Uterus (tissue), 4 donors: ENCODE results near the gene ZNF226. TPM values are rescaled to one million over a fixed set of nuclear protein-coding genes. Genes with fewer than 3 reads are reported as not detected.
"Not testable (repeated sequence)": the region's sequence is repeated elsewhere in the genome, so short reads cannot be mapped to it uniquely, and the experiment has no call there.

Experiments
- DNase-seq, 2 donors: peaks; one replicate each; pipeline ENCODE4 v3.0.0-alpha.2; 2019 to 2020
- H3K27ac ChIP-seq, 2 donors: fragments of 200-600 bp; sonication (generic); 1 replicate in 1 of 2; 2 replicates in 1 of 2; pipeline ENCODE4 v1.5.1; 2016 to 2018
- H3K27me3 ChIP-seq, 2 donors: fragments of 200-600 bp; sonication (generic); one replicate each; pipeline ENCODE4 v1.5.1; 2018 to 2019; ENCODE audit warnings: control low read depth in 1 of 2
- H3K36me3 ChIP-seq, 2 donors: fragments of 200-600 bp; sonication (generic); one replicate each; pipeline ENCODE4 v1.5.1; 2019; ENCODE audit warnings: control low read depth in 1 of 2
- H3K4me1 ChIP-seq, 2 donors: fragments of 200-600 bp; sonication (generic); one replicate each; pipeline ENCODE4 v1.5.1; 2018 to 2019; ENCODE audit warnings: control low read depth in 1 of 2
- H3K4me3 ChIP-seq, 2 donors: fragments of 200-600 bp; sonication (generic); 1 replicate in 1 of 2; 2 replicates in 1 of 2; pipeline ENCODE4 v1.5.1; 2018 to 2019; ENCODE audit warnings: mild to moderate bottlenecking in 1 of 2
- H3K9me3 ChIP-seq, 2 donors: fragments of 200-600 bp; sonication (generic); one replicate each; pipeline ENCODE4 v1.5.1; 2019; ENCODE audit warnings: control low read depth in 1 of 2
- CTCF ChIP-seq, 4 experiments: fragments of 200-600 bp in 2 of 4; fragments of 450-650 bp in 2 of 4; sonication (generic) in 2 of 4; IDR thresholded peaks; one replicate each; pipeline ENCODE4 v1.5.1; 2016 to 2019; ENCODE audit warnings: antibody characterized with exemption in 4 of 4, mild to moderate bottlenecking in 2 of 4, moderate library complexity in 1 of 4
- POLR2A ChIP-seq, 2 donors: fragments of 450-650 bp; IDR thresholded peaks; one replicate each; pipeline ENCODE4 v1.6.1; 2016; ENCODE audit warnings: antibody characterized with exemption in 2 of 2, mild to moderate bottlenecking in 1 of 2, moderate library complexity in 1 of 2
- intact Hi-C: fragments of 100-400 bp; cut with DNase I; formaldehyde crosslinking; loops from one replicate; pipeline ENCODE4 v1.15.1; 2023; ENCODE audit warnings: low total_unique reads
- total RNA-seq, 4 donors: library from RNA; depleted of rRNA in 3 of 4; stranded (reverse); fragments of >200 nt in 3 of 4; gene quantifications; one replicate each; pipeline versions ENCODE4 v1.1.0 to v1.2.4, GENCODE V29; 2014 to 2023
- donor health status: DM: yes; HTN: yes; CAD: no.

The ZNF226 gene
- total RNA-seq, 4 donors from 2014 or later: 6.8 to 46.3 (median 21.4) TPM

GRCh38 chr19:44207126-44207803 lies 42.4 kb downstream of the ZNF226 start:
- TF ChIP-seq POLR2A (IDR thresholded peaks at IDR 0.05): no peak
- no peak for TF ChIP-seq CTCF (IDR thresholded peaks at IDR 0.05)
- peak overlapping the region; percentile 56 to 74 for H3K4me3 ChIP-seq
- no peaks in the 10 kb centered on the region for H3K27me3 ChIP-seq
- intact Hi-C loops: no loop called here
- no peaks in the 10 kb centered on the region for H3K4me1 ChIP-seq
- H3K27ac ChIP-seq: peak overlapping the region; percentile 79 to 94
- H3K9me3 ChIP-seq: peaks cover 0 to 6% of the 10 kb centered on the region in 2 donors
- DNase-seq: peak; percentile 83 to 85
- H3K36me3 ChIP-seq: no peaks in the 10 kb centered on the region

GRCh38 chr19:44212250-44212865 lies 47.5 kb downstream of the ZNF226 start, which contains the start of gene ZNF227:
Gene ZNF227 (plus strand): TSS chr19:44212532. CDS start chr19:44217793, 5,261 bp downstream.
- Histone ChIP-seq H3K4me1 (no peaks in the 10 kb centered on the region), H3K27me3 (no peaks in the 10 kb centered on the region), H3K9me3 (no peaks in the 10 kb centered on the region), H3K27ac (peak within 1 kb of the TSS; percentile 85 to 87), H3K36me3 (no peaks in the 10 kb centered on the region), H3K4me3 (peak within 1 kb of the TSS; percentile 74 to 79)
- TF ChIP-seq POLR2A (IDR thresholded peaks at IDR 0.05) (peak in 1 of 2 donors; percentile 37), CTCF (IDR thresholded peaks at IDR 0.05) (peak in 1 of 4 experiments; percentile 18)
- intact Hi-C loops: no loop called here
- DNase-seq: peak; percentile 91 to 93

GRCh38 chr19:44212866-44213346 lies 48.0 kb downstream of the ZNF226 start:
- intact Hi-C loops: no loop called here
- Histone ChIP-seq H3K36me3 (no peaks in the 10 kb centered on the region), H3K27me3 (no peaks in the 10 kb centered on the region), H3K9me3 (peaks cover 0 to under 1% of the 10 kb centered on the region in 2 donors), H3K27ac (peak overlapping the region; percentile 85 to 87), H3K4me1 (no peaks in the 10 kb centered on the region), H3K4me3 (peak overlapping the region; percentile 74 to 79)
- no peak for DNase-seq
- no peak for TF ChIP-seq POLR2A (IDR thresholded peaks at IDR 0.05)
- TF ChIP-seq CTCF (IDR thresholded peaks at IDR 0.05): no peak

- H3K27ac ChIP-seq, DNase-seq, H3K27me3 ChIP-seq, H3K36me3 ChIP-seq, intact Hi-C loops, H3K4me1 ChIP-seq, H3K4me3 ChIP-seq: not testable (repeated sequence)
- peaks cover 0 to 19% of the 10 kb centered on the region in 2 donors for H3K9me3 ChIP-seq
Measured at GRCh38 chr19:44219926-44220325, 55.0 kb downstream of the ZNF226 start.

GRCh38 chr19:44220761-44221160 lies 55.9 kb downstream of the ZNF226 start:
- H3K36me3 ChIP-seq, H3K4me3 ChIP-seq, H3K4me1 ChIP-seq, DNase-seq, H3K27me3 ChIP-seq, intact Hi-C loops, H3K27ac ChIP-seq: not testable (repeated sequence)
- peaks cover 0 to 22% of the 10 kb centered on the region in 2 donors for H3K9me3 ChIP-seq

GRCh38 chr19:44221291-44221690 lies 56.4 kb downstream of the ZNF226 start:
- H3K36me3 ChIP-seq, H3K4me1 ChIP-seq, DNase-seq, intact Hi-C loops, H3K4me3 ChIP-seq, H3K27me3 ChIP-seq, H3K27ac ChIP-seq: not testable (repeated sequence)
- peaks cover 0 to 27% of the 10 kb centered on the region in 2 donors for H3K9me3 ChIP-seq

Other genes starting within 250 kb of the ZNF226 start
- gene ZNF45, start 229.8 kb upstream of the ZNF226 start, total RNA-seq: 10 to 100 TPM in 3 of 4 donors, 1 to 10 TPM in 1; 9.4 to 33.0 (median 14.6) TPM
- 10 to 100 TPM in 1 of 4 donors, 1 to 10 TPM in 1, under 1 TPM in 1, not detected in 1; 0.77 to 26.9 (median 9.4) TPM for gene ZNF221, start 213.9 kb upstream of the ZNF226 start, total RNA-seq
- 10 to 100 TPM in 3 of 4 donors, 1 to 10 TPM in 1; 6.2 to 51.7 (median 16.3) TPM for gene ZNF155, start 180.9 kb upstream of the ZNF226 start, total RNA-seq
- 10 to 100 TPM in 3 of 4 donors, 1 to 10 TPM in 1; 6.5 to 15.1 (median 13.9) TPM for gene ZNF230, start 162.1 kb upstream of the ZNF226 start, total RNA-seq
- gene ZNF222, start 139.7 kb upstream of the ZNF226 start, total RNA-seq: 1 to 10 TPM in 2 of 4 donors, under 1 TPM in 2; 0.29 to 9.1 (median 1.0) TPM
- gene ZNF223, start 113.1 kb upstream of the ZNF226 start, total RNA-seq: 10 to 100 TPM in 2 of 4 donors, 1 to 10 TPM in 2; 3.6 to 48.5 (median 12.9) TPM
- gene ZNF284, start 92.9 kb upstream of the ZNF226 start, total RNA-seq: 1 to 10 TPM in 2 of 4 donors, under 1 TPM in 2; under 0.01 to 6.3 (median 1.8) TPM
- gene ZNF224, start 70.7 kb upstream of the ZNF226 start, total RNA-seq: 10 to 100 TPM in 3 of 4 donors, 1 to 10 TPM in 1; 7.4 to 59.7 (median 37.1) TPM
- 10 to 100 TPM in 1 of 4 donors, 1 to 10 TPM in 2, under 1 TPM in 1; 0.29 to 18.5 (median 4.9) TPM for gene ZNF225, start 51.7 kb upstream of the ZNF226 start, total RNA-seq
- gene ZNF234, start 23.5 kb upstream of the ZNF226 start, total RNA-seq: 10 to 100 TPM in 2 of 4 donors, 1 to 10 TPM in 2; 3.6 to 24.4 (median 10.8) TPM
- gene ZNF227, start 47.4 kb downstream of the ZNF226 start, total RNA-seq: 10 to 100 TPM; 19.7 to 43.8 (median 29.2) TPM
- 1 to 10 TPM in 1 of 4 donors, under 1 TPM in 1, not detected in 2; 0.55 to 1.7 TPM for gene ZNF233, start 94.8 kb downstream of the ZNF226 start, total RNA-seq
- gene ZNF235, start 139.9 kb downstream of the ZNF226 start, total RNA-seq: 10 to 100 TPM in 1 of 4 donors, 1 to 10 TPM in 3; 4.1 to 17.4 (median 9.0) TPM
- 10 to 100 TPM in 1 of 4 donors, 1 to 10 TPM in 3; 3.3 to 23.2 (median 7.3) TPM for gene ZNF112, start 191.6 kb downstream of the ZNF226 start, total RNA-seq
- gene ZNF285, start 236.5 kb downstream of the ZNF226 start, total RNA-seq: 10 to 100 TPM in 2 of 4 donors, 1 to 10 TPM in 1, under 1 TPM in 1; 0.29 to 25.9 (median 9.2) TPM